ENCODE results near the gene DCLRE1A. TPM values are rescaled to one million over a fixed set of nuclear protein-coding genes. Genes with fewer than 3 reads are reported as not detected.

The DCLRE1A gene
- total and polyA plus RNA-seq, 2 experiments from 2014 or later, result 6.1 to 13.8 TPM

DNA sequence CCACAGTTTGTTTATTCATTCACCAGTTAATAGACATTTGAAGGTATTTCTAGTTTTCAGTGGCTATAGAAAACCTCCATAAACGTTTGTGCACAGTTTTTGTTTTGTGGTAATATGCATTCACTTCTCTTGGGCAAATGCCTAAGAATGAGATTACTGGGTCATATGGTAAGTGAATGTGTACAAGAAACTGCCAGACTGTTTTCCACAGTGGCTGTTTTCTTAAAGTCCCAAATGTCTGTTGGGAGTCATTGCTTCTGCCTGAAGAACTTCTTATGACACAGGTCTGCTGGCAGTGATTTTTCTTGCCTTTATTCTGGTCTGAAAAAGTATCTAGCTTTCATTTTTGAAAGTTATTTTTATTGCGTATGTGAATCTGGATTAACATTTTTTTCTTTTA is 36.0 kb upstream of the DCLRE1A start (continued):
- TF ChIP-seq, protein P1, sequence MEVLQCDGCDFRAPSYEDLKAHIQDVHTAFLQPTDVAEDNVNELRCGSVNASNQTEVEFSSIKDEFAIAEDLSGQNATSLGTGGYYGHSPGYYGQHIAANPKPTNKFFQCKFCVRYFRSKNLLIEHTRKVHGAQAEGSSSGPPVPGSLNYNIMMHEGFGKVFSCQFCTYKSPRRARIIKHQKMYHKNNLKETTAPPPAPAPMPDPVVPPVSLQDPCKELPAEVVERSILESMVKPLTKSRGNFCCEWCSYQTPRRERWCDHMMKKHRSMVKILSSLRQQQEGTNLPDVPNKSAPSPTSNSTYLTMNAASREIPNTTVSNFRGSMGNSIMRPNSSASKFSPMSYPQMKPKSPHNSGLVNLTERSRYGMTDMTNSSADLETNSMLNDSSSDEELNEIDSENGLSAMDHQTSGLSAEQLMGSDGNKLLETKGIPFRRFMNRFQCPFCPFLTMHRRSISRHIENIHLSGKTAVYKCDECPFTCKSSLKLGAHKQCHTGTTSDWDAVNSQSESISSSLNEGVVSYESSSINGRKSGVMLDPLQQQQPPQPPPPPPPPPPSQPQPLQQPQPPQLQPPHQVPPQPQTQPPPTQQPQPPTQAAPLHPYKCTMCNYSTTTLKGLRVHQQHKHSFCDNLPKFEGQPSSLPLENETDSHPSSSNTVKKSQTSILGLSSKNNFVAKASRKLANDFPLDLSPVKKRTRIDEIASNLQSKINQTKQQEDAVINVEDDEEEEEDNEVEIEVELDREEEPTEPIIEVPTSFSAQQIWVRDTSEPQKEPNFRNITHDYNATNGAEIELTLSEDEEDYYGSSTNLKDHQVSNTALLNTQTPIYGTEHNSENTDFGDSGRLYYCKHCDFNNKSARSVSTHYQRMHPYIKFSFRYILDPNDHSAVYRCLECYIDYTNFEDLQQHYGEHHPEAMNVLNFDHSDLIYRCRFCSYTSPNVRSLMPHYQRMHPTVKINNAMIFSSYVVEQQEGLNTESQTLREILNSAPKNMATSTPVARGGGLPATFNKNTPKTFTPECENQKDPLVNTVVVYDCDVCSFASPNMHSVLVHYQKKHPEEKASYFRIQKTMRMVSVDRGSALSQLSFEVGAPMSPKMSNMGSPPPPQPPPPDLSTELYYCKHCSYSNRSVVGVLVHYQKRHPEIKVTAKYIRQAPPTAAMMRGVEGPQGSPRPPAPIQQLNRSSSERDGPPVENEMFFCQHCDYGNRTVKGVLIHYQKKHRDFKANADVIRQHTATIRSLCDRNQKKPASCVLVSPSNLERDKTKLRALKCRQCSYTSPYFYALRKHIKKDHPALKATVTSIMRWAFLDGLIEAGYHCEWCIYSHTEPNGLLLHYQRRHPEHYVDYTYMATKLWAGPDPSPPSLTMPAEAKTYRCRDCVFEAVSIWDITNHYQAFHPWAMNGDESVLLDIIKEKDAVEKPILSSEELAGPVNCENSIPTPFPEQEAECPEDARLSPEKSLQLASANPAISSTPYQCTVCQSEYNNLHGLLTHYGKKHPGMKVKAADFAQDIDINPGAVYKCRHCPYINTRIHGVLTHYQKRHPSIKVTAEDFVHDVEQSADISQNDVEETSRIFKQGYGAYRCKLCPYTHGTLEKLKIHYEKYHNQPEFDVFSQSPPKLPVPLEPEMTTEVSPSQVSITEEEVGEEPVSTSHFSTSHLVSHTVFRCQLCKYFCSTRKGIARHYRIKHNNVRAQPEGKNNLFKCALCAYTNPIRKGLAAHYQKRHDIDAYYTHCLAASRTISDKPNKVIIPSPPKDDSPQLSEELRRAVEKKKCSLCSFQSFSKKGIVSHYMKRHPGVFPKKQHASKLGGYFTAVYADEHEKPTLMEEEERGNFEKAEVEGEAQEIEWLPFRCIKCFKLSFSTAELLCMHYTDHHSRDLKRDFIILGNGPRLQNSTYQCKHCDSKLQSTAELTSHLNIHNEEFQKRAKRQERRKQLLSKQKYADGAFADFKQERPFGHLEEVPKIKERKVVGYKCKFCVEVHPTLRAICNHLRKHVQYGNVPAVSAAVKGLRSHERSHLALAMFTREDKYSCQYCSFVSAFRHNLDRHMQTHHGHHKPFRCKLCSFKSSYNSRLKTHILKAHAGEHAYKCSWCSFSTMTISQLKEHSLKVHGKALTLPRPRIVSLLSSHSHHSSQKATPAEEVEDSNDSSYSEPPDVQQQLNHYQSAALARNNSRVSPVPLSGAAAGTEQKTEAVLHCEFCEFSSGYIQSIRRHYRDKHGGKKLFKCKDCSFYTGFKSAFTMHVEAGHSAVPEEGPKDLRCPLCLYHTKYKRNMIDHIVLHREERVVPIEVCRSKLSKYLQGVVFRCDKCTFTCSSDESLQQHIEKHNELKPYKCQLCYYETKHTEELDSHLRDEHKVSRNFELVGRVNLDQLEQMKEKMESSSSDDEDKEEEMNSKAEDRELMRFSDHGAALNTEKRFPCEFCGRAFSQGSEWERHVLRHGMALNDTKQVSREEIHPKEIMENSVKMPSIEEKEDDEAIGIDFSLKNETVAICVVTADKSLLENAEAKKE (CRISPR knock-in tag; IDR thresholded peaks at IDR 0.05), result no peak
- TF ChIP-seq CREB1 (CRISPR knock-in tag; IDR thresholded peaks at IDR 0.05; ENCODE audit: low read depth) (no peak), EZH2phosphoT487 (IDR thresholded peaks at IDR 0.05; ENCODE audit: unreplicated experiment) (no peak), JUNB (IDR thresholded peaks at IDR 0.05; ENCODE audit: unreplicated experiment) (no peak)
- TF ChIP-seq, protein P2, sequence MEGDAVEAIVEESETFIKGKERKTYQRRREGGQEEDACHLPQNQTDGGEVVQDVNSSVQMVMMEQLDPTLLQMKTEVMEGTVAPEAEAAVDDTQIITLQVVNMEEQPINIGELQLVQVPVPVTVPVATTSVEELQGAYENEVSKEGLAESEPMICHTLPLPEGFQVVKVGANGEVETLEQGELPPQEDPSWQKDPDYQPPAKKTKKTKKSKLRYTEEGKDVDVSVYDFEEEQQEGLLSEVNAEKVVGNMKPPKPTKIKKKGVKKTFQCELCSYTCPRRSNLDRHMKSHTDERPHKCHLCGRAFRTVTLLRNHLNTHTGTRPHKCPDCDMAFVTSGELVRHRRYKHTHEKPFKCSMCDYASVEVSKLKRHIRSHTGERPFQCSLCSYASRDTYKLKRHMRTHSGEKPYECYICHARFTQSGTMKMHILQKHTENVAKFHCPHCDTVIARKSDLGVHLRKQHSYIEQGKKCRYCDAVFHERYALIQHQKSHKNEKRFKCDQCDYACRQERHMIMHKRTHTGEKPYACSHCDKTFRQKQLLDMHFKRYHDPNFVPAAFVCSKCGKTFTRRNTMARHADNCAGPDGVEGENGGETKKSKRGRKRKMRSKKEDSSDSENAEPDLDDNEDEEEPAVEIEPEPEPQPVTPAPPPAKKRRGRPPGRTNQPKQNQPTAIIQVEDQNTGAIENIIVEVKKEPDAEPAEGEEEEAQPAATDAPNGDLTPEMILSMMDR (conservative IDR thresholded peaks at IDR 0.05; ENCODE audit: low read depth in 2 of 2), result no peak

DNA sequence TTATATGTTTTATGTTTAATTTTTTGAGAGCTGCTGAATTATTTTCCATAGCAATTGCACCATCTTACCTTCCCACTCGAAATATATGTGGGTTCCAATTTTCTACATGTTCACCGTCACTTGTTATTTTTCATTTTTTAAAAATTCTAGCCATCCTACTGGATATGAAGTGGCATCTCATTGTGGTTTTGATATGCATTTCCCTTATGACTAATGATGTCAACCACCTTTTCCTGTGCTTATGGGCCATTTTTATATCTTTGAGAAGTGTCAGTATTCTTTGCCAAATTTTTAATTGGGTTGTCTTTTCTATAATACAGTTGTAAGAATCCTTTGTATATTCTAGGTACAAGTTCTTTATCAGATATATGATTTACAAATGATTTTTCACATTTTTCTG is 28.4 kb upstream of the DCLRE1A start:
- no peaks in the 10 kb centered on the region for H3K27me3 ChIP-seq (ENCODE audit: insufficient read depth)
- TF ChIP-seq ZNF331 (CRISPR knock-in tag; IDR thresholded peaks at IDR 0.05; ENCODE audit: low read depth) (no peak), POLR2AphosphoS5 (IDR thresholded peaks at IDR 0.05; ENCODE audit: low read depth) (no peak), EZH2 (IDR thresholded peaks at IDR 0.05; ENCODE audit: low read depth, unreplicated experiment) (no peak), EZH2phosphoT487 (IDR thresholded peaks at IDR 0.05; ENCODE audit: unreplicated experiment) (no peak), CREB1 (CRISPR knock-in tag; IDR thresholded peaks at IDR 0.05; ENCODE audit: low read depth) (no peak)
- TF ChIP-seq, protein P3, sequence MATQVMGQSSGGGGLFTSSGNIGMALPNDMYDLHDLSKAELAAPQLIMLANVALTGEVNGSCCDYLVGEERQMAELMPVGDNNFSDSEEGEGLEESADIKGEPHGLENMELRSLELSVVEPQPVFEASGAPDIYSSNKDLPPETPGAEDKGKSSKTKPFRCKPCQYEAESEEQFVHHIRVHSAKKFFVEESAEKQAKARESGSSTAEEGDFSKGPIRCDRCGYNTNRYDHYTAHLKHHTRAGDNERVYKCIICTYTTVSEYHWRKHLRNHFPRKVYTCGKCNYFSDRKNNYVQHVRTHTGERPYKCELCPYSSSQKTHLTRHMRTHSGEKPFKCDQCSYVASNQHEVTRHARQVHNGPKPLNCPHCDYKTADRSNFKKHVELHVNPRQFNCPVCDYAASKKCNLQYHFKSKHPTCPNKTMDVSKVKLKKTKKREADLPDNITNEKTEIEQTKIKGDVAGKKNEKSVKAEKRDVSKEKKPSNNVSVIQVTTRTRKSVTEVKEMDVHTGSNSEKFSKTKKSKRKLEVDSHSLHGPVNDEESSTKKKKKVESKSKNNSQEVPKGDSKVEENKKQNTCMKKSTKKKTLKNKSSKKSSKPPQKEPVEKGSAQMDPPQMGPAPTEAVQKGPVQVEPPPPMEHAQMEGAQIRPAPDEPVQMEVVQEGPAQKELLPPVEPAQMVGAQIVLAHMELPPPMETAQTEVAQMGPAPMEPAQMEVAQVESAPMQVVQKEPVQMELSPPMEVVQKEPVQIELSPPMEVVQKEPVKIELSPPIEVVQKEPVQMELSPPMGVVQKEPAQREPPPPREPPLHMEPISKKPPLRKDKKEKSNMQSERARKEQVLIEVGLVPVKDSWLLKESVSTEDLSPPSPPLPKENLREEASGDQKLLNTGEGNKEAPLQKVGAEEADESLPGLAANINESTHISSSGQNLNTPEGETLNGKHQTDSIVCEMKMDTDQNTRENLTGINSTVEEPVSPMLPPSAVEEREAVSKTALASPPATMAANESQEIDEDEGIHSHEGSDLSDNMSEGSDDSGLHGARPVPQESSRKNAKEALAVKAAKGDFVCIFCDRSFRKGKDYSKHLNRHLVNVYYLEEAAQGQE (IDR thresholded peaks at IDR 0.05; ENCODE audit: unreplicated experiment), result no peak

More for the DNA sequence above, 28.4 kb upstream of the DCLRE1A start:
- H3K27me3 Mint-ChIP-seq (ENCODE audit: insufficient read depth, low read depth, poor library complexity), result no peaks in the 10 kb centered on the region
- H3K79me2 ChIP-seq (replicated peaks; ENCODE audit: insufficient read depth), result no peaks in the 10 kb centered on the region; the same call in 1 of the 2 replicates
- H3K27ac Mint-ChIP-seq, result no peak overlapping the region
- H3K4me1 ChIP-seq (ENCODE audit: insufficient read depth), result no peaks in the 10 kb centered on the region
- no peaks in the 10 kb centered on the region for H3F3A ChIP-seq (replicated peaks; ENCODE audit: low read depth)
- H3K4me1 Mint-ChIP-seq, result peaks cover 3% of the 10 kb centered on the region; the same call in 2 of the 3 replicates
- ATAC-seq, result no peak
- no peak overlapping the region for H3K4me3 ChIP-seq
- no peak for DNase-seq (ENCODE audit: low spot score)
- H3K27ac ChIP-seq (ENCODE audit: low read depth), result no peak overlapping the region
- H3K4me2 ChIP-seq, result no peak overlapping the region
- no peak overlapping the region for H2AFZ ChIP-seq
- no peaks in the 10 kb centered on the region for H3K9me2 ChIP-seq (ENCODE audit: insufficient read depth)
- no peaks in the 10 kb centered on the region for H4K20me1 ChIP-seq (replicated peaks; ENCODE audit: insufficient read depth)
- H3K36me3 ChIP-seq (ENCODE audit: insufficient read depth), result peaks cover 3% of the 10 kb centered on the region; the same call in 1 of the 2 replicates
- no peaks in the 10 kb centered on the region for H3K9me3 Mint-ChIP-seq
- no peak overlapping the region for H3K4me3 Mint-ChIP-seq
- H3K36me3 Mint-ChIP-seq (ENCODE audit: low read depth), result peaks cover 25% of the 10 kb centered on the region

Measured in GM23338 (cell line).